Cardiac septum (tissue), 1 donor: ENCODE measurements around the gene INO80C. TPM values are rescaled to one million over a fixed set of nuclear protein-coding genes. Genes with fewer than 3 reads are reported as not detected.

Source experiments
- DNase-seq: peaks from one replicate; pipeline ENCODE4 v3.0.0-alpha.2; 2020; ENCODE audit warnings: low spot score
- intact Hi-C: fragments of 100-400 bp; cut with DNase I; formaldehyde crosslinking; loops from one replicate; pipeline ENCODE4 v1.14.0; 2022
- total RNA-seq: library from RNA; stranded (reverse); fragmentation: NEBNext Ultra II Directional; extraction: Animal tissue kit (Norgen Biotek cat#: 25700); gene quantifications from one replicate; pipeline ENCODE4 v1.2.1, GENCODE V29; 2021
- donor health status: DM: no; HTN: no; CAD: no.

The INO80C gene
- total RNA-seq, 1 donor from 2014 or later: 21.8 TPM

DNA sequence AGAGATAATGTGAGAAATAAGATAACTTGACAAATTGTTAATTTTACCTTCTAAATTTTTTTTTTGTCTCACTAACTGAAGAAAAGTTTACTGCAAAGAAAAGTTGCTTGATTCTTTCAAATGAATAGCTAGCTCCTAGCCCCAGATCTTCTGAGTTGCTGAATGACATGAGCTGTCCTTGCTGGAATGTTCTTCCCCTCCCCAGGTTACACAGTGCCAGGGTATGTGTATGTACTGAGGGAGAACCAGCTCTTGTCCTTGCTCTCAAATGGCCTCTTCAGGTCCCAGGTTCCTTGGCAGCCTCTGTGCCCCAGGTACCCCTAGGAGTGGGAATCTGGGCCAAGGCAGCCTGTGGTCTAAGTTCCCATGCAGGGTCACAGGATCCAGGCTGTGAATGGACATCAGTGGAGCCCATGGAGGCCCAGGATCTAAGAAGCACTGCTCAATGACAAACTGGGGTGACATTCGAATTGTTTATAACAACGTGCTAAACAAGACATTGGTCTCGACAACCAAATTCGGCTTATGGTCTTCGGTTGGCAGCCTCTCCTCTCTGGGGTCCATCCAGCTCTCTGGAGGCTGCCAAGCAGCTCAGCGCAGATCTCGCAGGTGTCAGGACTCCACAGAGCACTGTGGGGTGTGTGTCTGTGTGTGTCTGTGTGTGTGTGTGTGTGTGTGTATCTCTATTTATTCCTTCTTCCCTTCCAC, 17.1 kb upstream of the INO80C start:
- no peak for DNase-seq
- intact Hi-C loops: no loop called here

DNA sequence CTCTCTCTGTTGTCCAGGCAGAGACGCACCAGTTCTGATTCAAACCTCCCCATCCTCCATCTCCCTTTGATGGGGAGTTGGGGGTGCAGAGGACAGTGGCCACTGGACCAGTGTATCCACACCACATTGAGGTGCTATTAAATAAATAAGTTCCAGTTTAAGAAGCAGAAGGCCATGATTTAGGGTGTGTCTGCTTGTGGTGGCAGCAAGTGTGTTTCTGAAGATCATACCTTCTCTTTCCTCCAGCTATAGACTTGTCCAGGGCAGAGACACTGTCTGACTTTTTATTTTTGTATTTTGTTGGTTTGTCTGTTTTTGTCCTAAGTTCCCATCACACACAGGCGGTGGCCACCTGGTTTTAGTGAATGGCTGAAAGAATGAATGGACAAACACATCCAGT, 16.5 kb upstream of the INO80C start:
- no peak for DNase-seq
- intact Hi-C loops: no loop called here

DNA sequence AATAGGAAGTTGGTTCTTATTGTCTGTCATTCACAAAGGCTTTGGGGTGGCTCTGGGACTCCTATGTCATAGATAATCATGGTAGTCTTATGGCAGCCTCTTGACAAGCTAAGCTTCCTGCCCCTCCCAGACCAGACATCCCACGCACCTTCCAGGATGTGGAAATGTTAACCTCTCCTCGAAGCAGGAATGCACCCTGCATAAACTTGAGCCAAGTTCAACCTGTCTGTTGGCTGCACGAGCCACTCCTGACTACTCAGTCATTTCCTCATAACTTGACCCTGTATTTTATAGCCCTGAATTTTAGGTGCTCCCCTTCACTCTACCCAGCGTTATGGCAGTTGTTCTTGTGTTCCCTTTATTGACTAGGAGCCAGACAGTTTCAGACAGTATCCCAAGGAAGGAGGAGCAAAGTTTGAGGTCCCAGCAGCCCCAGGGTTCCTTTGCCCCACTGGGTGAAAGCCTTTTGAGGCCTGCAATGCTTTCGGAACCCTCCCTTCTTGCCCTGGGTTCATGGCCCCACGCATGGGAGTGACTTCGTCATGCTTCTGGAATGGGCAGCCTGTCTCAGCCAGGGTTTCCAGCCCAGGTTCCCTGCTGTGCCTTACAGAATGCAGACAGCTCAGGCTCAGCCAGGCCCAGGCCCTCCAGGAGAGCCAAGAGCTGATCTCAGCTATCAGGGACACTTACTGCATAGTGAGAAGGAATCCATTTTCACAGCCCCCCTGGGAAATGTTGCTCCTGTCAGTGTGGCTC, 15.6 kb upstream of the INO80C start:
- DNase-seq: no peak
- intact Hi-C loops: no loop called here

DNA sequence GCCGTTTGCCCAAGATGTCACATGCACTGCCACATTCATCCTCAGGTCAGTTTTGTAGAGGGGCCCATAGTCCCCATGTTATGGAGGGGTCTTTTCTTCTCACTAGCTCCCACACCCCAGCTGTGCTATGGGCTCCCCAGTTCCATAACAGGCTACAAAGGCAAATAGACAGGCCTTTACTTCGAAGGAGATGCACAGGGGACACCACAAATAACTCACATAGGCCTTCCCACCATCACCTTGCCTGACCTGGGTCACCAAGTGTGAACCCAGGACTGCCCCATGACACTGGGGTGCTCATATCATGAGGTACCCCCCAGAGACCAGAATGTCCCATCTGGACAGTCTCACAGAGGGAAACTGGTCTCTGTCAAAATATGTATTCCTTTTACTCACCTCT, 15.0 kb upstream of the INO80C start:
- intact Hi-C loops: no loop called here
- no peak for DNase-seq

DNA sequence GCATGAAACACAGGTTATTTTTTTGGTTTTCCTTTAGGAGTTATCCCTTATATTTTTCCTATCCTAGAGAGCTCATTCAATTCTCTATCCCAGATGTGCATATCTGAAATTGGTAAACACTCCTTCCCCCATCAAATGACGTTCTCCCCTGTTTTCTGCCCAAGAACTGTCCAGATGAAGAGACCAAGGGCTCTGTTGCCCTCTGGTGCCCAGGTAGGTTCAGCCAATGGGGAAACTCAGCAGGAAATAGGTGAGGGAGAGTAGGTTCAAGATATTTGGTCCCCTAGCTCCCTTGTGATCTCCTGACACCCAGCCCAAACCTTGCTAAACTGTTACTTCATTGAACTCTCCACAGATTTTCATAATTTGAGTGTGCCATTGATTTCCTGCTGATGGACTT, 14.1 kb upstream of the INO80C start:
- DNase-seq: no peak
- intact Hi-C loops: no loop called here

DNA sequence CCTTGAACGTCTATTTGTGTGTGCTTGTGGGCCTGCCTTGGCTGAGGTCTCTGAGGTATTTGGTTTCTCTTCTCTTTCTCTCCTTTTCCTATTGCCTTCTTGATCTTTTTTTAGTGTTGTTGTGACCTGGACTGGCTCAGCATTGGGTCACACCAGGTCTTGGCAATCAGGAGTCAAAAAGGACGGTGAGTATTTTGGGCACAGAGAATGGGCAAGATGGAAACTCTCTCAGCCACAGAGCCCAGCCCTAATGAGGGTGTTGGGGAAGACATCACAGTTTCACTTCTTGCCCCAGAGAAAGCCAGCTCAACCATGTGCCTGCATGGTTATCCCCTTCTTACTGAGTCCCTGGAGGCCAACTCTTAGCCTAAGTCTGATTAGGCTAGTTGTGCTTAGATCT, 13.7 kb upstream of the INO80C start:
- intact Hi-C loops: no loop called here
- no peak for DNase-seq

DNA sequence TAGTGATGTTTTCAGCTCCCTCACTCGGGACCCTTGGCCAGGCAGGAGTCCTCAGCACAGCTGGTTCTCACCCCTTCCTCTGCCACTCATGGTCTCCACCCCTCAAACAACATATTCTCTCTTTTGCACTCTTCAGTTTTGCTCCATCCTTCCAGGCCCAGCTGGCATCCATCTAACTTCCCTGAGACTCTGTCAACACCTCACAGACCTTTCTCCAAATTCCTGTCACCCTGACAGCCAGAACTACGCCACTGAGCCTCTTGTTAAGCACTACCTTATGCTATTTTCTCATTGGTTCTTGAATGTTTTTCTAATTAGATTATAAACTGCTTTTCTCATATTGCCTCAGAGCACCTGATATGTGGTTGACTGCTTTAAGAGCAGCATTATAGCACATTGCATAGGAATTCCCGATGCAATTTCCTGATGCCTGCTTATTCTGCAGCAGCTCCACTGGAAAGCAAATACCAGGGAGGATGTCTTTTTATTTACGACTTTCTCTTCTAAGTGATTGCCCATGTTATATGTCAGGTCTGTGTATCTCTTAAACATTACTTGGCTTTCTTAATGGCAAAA, 12.4 kb upstream of the INO80C start:
- intact Hi-C loops: no loop called here

DNA sequence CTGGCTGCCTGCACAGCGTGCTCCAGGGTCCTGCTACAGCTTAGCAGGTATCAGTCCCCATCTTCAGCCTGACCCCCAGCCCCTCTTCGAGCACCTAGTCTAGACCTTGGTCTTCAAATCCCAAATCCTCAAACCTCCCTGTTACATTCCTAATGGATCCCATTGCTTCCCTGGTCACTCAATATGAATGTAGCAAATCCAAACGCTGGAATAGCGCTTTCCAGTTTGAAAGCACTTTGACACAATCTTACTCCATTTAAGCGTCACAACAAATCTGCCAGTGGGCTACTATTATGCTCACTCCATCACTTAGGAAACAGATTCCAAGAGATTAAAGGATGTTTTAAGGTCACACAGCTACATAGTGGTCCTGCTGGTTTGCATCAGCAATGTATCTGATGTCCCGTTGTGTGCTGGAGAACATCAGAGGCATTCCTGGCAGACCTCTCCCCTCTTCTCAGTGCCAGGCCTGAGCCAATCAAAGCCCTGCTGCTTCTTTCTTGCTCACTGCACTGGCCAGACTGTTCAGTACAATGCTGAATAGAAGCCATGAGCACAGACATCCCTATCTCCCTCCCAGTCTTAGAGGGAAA, 11.1 kb upstream of the INO80C start:
- DNase-seq: no peak

More for the DNA sequence above, 12.4 kb upstream of the INO80C start:
- DNase-seq: no peak

DNA sequence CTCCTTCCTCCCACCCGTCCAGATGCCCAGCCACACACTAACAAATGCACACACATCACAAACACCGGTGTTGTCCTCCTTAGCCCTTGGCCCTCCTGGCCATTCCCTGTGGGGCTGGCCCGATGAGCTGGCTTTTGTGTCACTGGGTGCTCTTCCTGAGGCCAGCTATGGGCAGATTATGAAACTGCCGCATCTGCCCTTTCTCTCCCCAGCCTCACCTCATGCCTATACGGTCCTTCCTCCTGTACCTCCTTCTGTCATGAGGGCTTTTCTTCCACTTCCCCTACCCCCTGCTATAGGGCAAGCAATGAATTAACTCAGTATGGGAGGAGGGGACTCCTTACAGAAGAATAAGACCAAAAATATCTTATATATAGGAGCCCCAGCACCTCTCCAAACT, 10.3 kb upstream of the INO80C start:
- intact Hi-C loops: no loop called here
- no peak for DNase-seq

More for the DNA sequence above, 11.1 kb upstream of the INO80C start:
- intact Hi-C loops: no loop called here

DNA sequence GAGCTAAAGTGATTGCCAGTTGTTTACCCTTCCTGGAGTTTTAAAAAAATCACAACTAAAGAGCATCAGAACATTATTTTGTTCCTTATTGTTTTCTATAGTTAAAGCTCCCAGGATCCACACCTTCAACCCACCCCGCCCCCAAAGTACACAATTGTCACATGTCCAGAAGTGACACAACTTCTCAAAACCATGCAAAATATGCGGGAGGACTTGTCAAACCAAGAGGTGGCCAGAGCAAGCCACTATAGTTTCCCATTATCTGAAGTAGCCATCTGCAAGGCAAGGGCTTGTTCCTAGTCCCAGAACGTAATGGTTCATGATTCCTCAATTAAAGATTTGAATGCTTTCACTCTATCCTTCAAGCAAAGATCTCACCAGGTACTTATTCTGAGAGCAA, 9.9 kb upstream of the INO80C start:
- no peak for DNase-seq
- intact Hi-C loops: no loop called here

DNA sequence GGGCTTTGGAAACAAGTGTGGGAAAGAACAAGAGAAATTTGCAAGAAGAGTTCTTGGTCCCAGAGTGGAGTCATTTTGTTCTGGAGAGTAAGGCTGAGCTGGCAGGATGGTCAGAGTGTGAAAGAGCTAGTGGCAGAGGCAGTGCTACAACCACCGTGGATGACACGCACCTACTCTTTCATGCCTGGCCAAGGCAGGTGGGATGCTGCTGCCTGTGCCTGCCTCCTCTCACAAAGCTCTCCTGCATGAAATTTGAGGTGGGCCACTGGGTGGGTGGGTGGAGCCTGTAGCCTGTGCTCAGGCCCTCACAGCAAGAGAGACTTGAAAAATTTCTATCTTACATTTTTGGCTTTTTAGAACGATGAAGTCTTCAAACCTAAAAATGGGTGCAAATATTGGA, 9.4 kb upstream of the INO80C start:
- no peak for DNase-seq
- intact Hi-C loops: no loop called here

DNA sequence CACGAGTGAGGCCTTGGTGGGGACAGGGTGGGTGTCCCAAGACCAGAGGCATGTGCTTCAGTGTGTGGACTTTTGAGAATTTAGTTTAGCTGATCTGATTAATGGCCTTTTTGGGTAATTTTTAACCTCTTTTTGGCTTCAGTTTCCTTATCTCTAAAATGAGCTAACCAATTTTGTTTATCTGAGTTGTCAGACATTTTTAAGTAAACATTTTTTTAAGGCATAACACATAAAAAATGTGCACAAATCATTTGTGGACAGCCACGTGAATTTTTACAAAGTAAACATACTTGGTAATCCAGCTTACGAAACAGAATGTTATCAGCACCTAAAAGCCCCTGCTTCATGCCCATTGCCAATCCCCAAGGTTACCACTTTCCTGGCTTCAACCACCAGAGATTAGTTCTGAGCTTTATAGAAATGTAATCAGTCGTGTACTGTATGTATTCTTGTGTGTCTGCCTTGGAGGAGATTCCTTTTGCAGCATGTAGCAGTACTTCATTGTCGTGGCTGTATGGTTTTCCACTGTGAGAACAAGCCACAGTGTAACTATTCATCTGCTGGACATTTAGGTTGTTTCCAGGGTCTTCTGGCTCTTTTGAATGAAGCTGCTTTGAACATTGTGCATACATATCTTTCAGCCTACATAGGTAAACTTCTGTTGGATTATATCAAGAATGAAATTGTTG, 8.4 kb upstream of the INO80C start:
- DNase-seq: no peak
- intact Hi-C loops: no loop called here

DNA sequence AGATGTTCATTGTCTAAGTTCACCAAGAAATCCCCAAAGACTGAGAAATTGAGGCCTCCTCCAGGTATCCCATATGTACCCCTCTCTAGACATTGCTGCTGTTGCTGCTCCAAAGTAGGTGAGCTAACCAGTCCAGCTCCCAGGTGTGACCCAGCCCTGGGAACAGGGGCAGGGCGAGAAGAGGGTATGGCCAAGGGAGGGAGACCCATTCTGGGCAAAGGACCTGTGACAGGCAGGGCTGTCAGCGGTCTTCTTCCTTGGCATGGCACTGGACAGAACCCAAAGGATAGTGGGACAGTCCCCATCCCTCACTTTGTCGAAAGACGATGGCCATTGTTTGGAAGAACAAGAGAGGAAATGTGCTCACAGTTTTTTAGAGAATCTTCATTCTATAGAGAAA, 7.2 kb upstream of the INO80C start:
- intact Hi-C loops: no loop called here
- DNase-seq: no peak

DNA sequence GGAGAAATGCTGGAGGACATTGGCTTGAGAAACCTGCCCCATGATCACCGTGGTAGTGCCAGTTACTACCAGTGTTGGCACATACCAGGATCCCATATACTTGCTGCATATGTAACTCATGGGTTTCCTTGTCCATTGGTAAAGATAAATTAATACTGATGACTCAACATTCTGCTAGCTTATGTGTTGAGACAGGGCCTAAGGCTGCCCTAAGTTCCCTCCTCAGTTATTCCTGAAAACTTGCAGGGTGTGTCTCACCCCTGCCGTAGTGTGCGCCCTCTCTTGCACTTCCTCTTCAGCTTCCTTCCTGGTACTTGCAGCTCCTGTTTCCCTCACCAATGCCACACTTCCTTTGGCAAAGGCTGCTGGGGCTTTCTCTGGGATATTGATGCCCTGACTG, 4.3 kb upstream of the INO80C start:
- intact Hi-C loops: no loop called here
- DNase-seq: no peak

DNA sequence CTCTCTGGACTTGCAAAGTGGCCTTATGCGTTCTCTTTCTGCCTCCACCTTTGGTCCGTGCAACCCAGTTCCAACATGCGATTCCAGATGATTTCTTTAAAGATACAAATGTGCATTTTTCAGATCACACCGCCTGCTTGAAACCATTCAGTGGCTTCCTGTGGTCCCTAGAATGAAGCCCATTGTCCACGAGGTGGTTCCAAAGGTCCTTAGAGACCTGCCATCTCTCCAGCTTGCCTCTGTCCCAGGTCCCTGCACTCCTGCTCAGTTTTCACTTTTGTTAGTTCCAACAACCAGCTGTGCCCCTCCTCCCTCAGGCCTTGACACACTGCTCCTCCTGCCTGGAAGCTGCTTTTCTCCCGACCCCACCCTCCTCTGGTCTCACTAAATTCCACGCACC, 3.6 kb upstream of the INO80C start:
- intact Hi-C loops: no loop called here
- no peak for DNase-seq

DNA sequence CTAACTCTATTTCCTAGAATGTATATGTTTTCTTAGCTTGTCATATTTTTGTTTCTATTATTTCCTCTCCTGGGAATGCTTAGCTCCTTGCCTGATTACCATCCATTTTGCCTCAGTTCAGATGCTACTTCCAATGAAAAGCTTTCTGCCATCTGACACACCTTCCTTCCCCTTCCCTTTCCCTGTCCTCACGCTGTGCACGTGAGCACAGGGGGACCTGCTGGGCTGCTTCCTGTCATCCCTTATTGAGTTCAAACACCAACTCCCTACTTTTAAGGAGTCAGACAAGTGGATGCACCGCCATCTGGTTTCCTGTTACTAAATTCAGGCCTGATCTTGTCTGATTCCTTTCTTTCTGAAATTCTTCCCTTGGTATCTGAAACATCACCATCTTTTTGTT, 2.4 kb upstream of the INO80C start:
- intact Hi-C loops: no loop called here
- DNase-seq: no peak

DNA sequence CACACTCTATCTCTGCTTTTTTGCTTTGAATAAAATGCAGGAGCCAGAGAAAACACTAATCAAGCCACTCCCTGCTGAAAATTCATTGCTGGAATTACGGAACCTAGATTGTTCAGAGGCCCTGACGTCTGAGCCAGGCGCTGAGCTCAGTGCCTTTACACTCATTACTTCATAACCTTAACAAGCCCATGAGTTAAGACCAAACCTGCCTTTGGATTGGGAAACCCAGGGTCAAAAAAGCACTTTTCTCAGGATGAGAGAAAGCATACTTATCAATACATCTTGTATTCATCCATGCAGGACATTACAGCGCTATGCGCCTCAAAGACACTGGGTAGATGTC, 762 bp downstream of the INO80C start:
- no peak for DNase-seq

DNA sequence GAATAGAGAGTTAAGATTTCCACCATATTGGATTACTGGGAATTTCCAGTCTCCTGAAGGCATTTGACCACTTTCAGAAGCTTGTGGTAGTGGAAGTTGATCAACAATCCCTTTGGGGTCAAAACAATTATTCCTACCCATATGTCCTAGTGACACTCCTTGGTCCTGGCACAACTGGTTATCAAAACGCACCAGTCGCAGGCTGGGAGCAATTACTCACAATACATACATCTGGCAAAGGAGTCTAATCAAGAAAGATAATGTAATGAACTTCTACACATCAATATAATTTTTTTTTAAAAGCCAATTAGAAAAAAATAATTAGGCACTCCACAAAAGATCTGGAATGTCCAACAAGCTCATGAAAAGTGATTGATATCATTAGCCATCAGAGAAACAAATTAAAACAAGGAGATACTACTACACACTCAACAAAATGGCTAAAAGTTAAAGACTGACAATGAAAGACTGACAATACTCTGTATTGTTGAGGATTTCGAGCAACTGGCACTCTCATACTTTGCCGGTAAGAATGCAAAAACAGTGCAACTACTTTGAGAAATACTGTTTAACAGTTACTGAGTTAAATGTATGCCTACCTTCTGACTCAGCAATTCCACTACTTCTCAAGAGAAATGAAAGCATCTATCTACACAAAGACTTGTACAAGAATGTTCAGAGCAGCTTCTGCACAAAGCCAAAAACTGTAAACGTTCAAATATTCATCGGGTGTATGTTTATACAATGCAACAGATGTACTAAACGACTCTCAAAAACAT, 2.0 kb downstream of the INO80C start:
- no peak for DNase-seq
- intact Hi-C loops: loop anchor here (5.0 to 10.0 kb wide), 3 partner anchors 38 to 477 kb away; partner anchors contain the start of genes GALNT1 and RMP24

More for the DNA sequence above, 762 bp downstream of the INO80C start:
- intact Hi-C loops: loop anchor here (5.0 to 10.0 kb wide), 3 partner anchors 40 to 475 kb away; partner anchors contain the start of genes GALNT1 and RMP24
